Activated naive CD8-positive, alpha-beta T cell treated with anti-CD3 and anti-CD28 coated beads for 36 hours (primary cell): ENCODE measurements around the gene UBL5. TPM values are rescaled to one million over a fixed set of nuclear protein-coding genes. Genes with fewer than 3 reads are reported as not detected.
A peak's percentile ranks its signal among the peaks of the same experiment; 100 is the strongest.
"Not testable (repeated sequence)": the region's sequence is repeated elsewhere in the genome, so short reads cannot be mapped to it uniquely, and the experiment has no call there.

ENCODE experiments used
- DNase-seq: peaks from one replicate; pipeline ENCODE4 v3.0.0; 2021
- H3K27ac Mint-ChIP-seq: one replicate; pipeline ENCODE4 v1.8.0; 2022; ENCODE audit warnings: mild to moderate bottlenecking, moderate library complexity, mixed read lengths
- H3K27me3 Mint-ChIP-seq: one replicate; pipeline ENCODE4 v1.8.0; 2022; ENCODE audit warnings: mild to moderate bottlenecking, mixed read lengths
- H3K36me3 Mint-ChIP-seq: one replicate; pipeline ENCODE4 v1.8.0; 2021; ENCODE audit warnings: mild to moderate bottlenecking, mixed read lengths
- H3K4me1 Mint-ChIP-seq: one replicate; pipeline ENCODE4 v1.8.0; 2021; ENCODE audit warnings: mixed read lengths
- H3K4me3 Mint-ChIP-seq: one replicate; pipeline ENCODE4 v1.8.0; 2022; ENCODE audit warnings: mild to moderate bottlenecking, moderate library complexity, mixed read lengths
- H3K9me3 Mint-ChIP-seq: one replicate; pipeline ENCODE4 v1.8.0; 2022; ENCODE audit warnings: mixed read lengths
- total RNA-seq, 2 experiments: library from RNA; stranded (reverse); gene quantifications; one replicate each; pipeline ENCODE4 v1.2.3, GENCODE V29; 2021

UBL5 gene
- total RNA-seq, 2 experiments from 2014 or later = 344 to 347 TPM

DNA sequence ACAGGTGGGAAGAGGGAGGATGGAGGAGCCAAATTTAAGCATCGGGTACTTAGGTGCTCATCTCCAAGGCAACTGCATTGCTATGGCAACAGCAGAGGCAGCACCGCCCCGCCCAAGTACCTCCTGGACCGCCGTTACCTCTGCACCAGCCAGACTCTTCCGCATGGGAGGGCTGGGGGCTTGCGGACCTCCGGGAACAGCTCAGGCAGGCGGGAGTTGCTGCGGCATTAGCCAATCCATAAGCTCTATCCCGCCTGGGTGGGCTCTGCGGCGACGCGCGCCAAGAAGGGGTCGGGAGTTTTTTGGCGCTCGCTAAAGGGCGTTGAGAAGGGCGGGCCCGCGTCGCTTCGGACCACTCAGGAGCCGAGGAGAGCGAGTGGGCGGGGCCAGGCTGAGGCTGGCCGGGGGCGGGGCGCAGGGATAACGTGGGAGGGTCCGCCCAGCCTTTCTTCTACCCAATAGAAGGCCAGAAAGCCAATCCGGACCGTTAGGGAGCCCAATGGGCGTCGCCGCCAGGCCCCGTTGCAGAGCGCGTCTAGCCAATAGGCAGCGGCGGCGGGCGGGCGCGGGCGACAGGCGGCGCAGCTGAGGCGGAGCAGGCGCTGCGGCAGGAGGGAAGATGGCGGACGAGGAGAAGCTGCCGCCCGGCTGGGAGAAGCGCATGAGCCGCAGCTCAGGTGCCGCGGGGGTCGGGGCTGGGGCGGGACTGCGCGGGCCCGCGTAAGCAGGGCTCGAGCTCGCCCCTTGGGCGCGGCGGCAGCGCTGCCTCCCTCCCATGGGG is 7.2 kb downstream of the UBL5 start, which contains the start of gene PIN1:
PIN1 (plus strand) TSS at position 593 of the 781 bp plus-strand sequence; CDS start at position 620, 27 bp downstream.
- no peaks in the 10 kb centered on the region for H3K27me3 Mint-ChIP-seq

DNA sequence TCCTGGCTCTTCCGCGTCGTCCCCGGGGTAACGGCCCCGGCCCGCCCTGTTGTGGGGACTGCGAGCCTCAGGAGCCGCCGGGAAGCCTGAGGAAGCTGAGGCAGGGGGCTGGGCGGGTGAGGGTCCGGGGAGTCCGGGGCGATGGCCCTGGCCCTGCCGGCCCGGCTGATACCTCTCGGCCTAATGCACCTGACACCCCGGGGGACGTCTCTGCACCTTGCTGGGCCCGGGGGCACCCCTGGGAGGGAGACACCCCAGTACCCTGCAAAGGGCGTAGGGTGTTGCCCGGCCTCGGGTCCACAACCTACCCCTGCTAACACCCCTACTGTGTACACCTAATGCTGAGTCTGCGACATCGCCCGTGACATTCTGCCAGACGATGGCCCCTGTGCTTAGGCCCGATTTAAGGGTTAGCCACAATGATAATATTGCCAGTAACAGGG is 7.8 kb downstream of the UBL5 start:
- no peaks in the 10 kb centered on the region for H3K9me3 Mint-ChIP-seq
- DNase-seq = no peak
- no peaks in the 10 kb centered on the region for H3K27me3 Mint-ChIP-seq
- H3K36me3 Mint-ChIP-seq = peaks cover 14% of the 10 kb centered on the region
- H3K4me3 Mint-ChIP-seq = peak overlapping the region; percentile 91
- no peak overlapping the region for H3K27ac Mint-ChIP-seq
- H3K4me1 Mint-ChIP-seq = peaks cover 21% of the 10 kb centered on the region

More for the DNA sequence above, 7.2 kb downstream of the UBL5 start, which contains the start of gene PIN1:
- H3K9me3 Mint-ChIP-seq = no peaks in the 10 kb centered on the region
- peaks cover 11% of the 10 kb centered on the region for H3K36me3 Mint-ChIP-seq
- peak; percentile 99 for DNase-seq
- H3K27ac Mint-ChIP-seq = peak within 1 kb of the TSS; percentile 83
- peak within 1 kb of the TSS; percentile 91 for H3K4me3 Mint-ChIP-seq
- H3K4me1 Mint-ChIP-seq = peaks cover 20% of the 10 kb centered on the region

DNA sequence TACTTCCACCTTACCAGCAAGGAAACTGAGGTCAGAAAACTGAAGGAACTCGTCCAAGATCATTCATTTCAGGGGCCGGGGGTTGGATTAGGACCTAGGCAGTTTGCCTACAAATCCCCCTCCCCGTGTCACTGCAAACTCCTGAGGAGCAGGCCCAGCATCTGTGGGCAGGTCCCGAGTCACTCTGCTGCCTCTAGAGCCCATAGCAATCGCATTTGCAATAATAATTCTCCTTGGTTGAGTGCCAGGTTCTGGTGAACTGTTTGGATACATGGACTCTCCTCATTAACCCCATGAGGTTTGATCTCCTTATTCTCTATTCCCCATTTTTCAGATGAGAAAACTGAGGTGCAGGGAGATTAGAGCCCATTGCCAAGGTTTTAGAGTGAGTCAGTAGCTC is 8.3 kb downstream of the UBL5 start:
- peaks cover 15% of the 10 kb centered on the region for H3K36me3 Mint-ChIP-seq
- H3K4me1 Mint-ChIP-seq = peaks cover 21% of the 10 kb centered on the region
- peak overlapping the region; percentile 76 for H3K27ac Mint-ChIP-seq
- DNase-seq = no peak
- H3K4me3 Mint-ChIP-seq = peak overlapping the region; percentile 91
- no peaks in the 10 kb centered on the region for H3K27me3 Mint-ChIP-seq
- H3K9me3 Mint-ChIP-seq = no peaks in the 10 kb centered on the region

DNA sequence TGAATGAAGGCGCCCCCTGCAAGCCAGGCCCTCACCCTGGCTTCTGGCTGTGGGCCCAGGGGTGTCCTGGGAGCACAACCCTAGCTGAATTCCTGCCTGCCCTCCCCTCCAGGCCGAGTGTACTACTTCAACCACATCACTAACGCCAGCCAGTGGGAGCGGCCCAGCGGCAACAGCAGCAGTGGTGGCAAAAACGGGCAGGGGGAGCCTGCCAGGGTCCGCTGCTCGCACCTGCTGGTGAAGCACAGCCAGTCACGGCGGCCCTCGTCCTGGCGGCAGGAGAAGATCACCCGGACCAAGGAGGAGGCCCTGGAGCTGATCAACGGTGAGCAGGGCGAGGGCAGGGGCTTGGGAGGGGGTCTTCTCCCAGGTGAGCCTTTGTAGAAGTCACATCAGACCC is 10.6 kb downstream of the UBL5 start:
- Mint-ChIP-seq H3K27me3 (no peaks in the 10 kb centered on the region), H3K4me3 (no peak overlapping the region), H3K9me3 (no peaks in the 10 kb centered on the region), H3K36me3 (peaks cover 33% of the 10 kb centered on the region), H3K27ac (no peak overlapping the region), H3K4me1 (peaks cover 21% of the 10 kb centered on the region)
- DNase-seq = no peak

DNA sequence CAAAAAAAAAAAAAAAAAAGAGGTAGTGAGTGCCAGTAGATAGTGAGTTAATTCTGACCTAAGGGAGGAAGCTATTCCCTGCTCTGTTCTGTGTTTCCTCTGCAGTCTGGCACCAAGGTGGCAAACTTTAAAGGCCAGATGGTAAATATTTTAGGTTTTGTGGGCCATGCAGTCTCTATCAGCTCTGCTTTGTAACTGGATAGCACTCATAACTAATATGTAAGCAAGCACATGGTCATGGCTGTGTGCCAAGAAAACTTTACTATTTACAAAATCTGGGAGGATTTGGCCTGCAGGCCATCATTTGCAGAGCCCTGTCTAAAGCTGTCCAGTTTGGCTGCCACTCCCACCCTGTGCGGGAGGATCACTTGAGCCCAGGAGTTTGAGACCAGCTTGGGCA is 11.7 kb downstream of the UBL5 start:
- Mint-ChIP-seq H3K27me3 (no peaks in the 10 kb centered on the region), H3K36me3 (peaks cover 42% of the 10 kb centered on the region), H3K4me3 (no peak overlapping the region), H3K4me1 (peaks cover 20% of the 10 kb centered on the region), H3K27ac (no peak overlapping the region), H3K9me3 (no peaks in the 10 kb centered on the region)
- no peak for DNase-seq

DNA sequence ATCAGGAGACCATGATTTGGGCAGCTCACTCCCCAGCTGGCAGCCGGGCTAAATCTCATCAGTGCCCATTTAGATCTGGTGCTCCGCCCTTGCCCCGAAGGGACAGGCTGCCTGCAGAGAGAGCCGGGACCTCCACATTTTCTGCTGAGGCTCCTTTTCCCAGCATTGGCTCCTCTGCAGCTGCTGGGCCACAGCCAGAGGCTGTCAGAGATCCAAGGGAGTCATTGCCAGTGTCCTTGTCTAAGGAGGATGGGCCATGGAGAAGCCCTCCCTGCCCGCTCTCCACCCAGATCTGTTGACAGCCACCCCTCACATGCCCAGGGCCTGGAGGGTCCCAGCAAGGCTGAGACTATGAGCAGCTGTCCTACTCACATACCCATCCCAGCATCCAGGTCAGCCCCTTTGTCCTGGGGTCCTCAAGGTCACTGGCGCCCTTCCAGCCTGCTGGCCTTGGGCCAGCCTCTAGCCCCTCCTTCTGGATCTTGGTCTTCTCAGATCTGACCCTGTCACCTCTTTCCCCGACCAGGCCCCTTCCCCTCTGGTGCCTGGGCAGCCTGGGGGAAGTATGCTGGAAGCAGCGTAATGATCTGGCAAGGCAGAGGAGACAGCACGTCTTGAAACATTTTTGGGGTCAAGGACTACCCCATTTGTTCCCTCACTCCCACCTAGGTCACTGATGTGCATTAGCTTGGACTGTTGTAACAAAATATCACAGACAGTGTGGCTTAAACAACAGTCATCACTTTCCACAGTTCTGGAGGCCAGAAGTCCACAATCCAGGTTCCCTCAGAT is 15.3 kb downstream of the UBL5 start:
- peaks cover 16% of the 10 kb centered on the region for H3K4me1 Mint-ChIP-seq
- H3K27ac Mint-ChIP-seq = no peak overlapping the region
- H3K36me3 Mint-ChIP-seq = peaks cover 45% of the 10 kb centered on the region
- no peaks in the 10 kb centered on the region for H3K27me3 Mint-ChIP-seq
- DNase-seq = no peak
- no peak overlapping the region for H3K4me3 Mint-ChIP-seq
- H3K9me3 Mint-ChIP-seq = no peaks in the 10 kb centered on the region

DNA sequence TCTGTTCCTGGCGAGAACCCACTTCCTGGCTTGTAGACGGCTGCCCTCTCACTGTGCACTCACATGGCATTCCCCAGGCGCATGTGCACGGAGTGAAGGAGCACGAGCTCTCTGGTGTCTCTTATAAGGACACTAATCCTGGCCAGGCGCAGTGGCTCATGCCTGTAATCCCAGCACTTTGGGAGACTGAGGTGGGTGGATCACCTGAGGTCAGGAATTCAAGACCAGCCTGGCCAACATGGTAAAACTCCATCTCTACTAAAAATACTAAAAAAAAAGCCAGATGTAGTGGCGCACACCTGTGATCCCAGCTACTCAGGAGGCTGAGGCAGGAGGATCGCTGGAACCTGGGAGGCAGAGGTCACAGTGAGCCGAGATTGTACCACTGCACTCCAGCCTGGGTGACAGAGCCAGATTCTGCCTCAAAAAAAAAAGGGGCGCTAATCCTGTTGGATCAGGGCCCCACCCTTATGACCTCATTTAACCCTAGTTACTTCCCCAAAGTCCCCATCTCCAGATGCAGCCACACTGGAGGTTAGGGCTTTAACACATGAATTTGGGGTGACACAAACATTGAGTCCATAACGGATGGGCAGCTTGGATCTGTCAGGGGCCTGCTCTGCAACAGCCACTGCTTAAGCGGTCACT is 16.0 kb downstream of the UBL5 start:
- not testable (repeated sequence) for H3K27ac Mint-ChIP-seq, H3K9me3 Mint-ChIP-seq, H3K27me3 Mint-ChIP-seq, H3K4me3 Mint-ChIP-seq, DNase-seq
- H3K36me3 Mint-ChIP-seq = peaks cover 45% of the 10 kb centered on the region
- peaks cover 15% of the 10 kb centered on the region for H3K4me1 Mint-ChIP-seq

DNA sequence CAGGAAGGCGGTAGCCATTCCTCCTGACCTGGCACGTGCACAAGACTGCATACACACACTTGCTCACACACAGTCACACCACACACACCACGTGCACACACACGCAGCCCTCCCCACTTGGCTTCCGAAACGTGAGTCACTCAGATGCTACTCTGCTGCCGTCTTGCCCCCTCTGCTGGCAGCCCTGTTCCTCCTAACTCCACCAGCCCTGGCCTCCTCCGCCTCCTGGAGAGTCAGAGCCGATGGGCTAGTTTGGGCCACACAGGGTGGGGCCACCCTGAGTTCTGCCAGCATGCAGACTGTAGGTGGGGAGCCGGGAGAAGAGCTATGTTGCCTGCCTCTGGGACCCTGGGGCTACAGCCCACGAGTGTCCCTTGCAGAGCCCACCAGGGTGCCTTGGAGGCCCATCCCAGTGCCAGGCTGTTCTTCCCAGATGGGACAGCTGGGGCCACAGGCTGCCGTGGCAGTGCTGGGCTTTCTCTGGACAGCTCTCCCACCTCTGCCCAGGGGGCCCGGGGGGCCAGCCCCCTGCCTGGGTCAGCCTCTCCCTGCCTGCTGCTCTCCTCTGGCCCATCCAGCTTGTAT is 19.5 kb downstream of the UBL5 start:
- Mint-ChIP-seq H3K36me3 (peaks cover 28% of the 10 kb centered on the region), H3K27ac (no peak overlapping the region), H3K9me3 (no peaks in the 10 kb centered on the region), H3K4me3 (no peak overlapping the region), H3K4me1 (peaks cover 12% of the 10 kb centered on the region), H3K27me3 (no peaks in the 10 kb centered on the region)
- peak; percentile 55 for DNase-seq

DNA sequence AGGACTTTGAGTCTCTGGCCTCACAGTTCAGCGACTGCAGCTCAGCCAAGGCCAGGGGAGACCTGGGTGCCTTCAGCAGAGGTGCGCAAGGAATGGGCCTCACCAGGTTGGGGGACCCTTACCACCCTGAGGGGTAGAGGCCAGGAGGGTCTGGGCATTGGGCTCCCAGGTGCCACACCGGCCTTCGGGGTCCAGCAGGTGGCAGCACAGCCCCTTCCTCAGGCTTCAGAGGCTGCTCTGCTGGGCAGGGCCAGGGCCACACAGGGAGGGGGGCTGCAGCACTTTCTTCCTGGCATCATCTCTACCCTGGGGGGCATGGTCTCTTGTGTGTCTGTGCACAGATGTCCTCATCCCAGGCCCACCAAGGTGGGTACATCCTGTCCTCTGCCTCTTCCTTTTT is 20.3 kb downstream of the UBL5 start:
- Mint-ChIP-seq H3K27ac (no peak overlapping the region), H3K4me1 (peaks cover 13% of the 10 kb centered on the region), H3K9me3 (no peaks in the 10 kb centered on the region), H3K36me3 (peaks cover 20% of the 10 kb centered on the region), H3K4me3 (no peak overlapping the region), H3K27me3 (no peaks in the 10 kb centered on the region)
- DNase-seq = no peak

DNA sequence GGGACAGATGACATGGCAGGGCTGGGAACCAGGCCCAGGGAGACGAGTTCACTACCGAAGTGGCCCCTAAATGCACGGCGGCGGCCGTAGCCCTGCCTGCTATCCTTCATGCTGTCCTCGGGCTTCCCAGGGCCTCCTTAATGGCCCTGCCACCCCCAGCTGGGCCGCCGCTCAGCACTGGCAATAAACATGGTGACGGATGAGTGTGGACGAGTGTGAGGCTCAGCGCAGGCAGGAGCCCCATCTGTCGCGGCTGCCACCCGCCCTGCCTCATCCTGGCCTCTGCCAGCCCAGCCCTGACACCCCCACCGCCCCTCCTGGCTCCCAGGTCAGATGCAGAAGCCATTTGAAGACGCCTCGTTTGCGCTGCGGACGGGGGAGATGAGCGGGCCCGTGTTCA is 21.0 kb downstream of the UBL5 start:
- no peak for DNase-seq
- H3K4me3 Mint-ChIP-seq = no peak overlapping the region
- H3K36me3 Mint-ChIP-seq = peaks cover 14% of the 10 kb centered on the region
- no peak overlapping the region for H3K27ac Mint-ChIP-seq
- peaks cover 15% of the 10 kb centered on the region for H3K4me1 Mint-ChIP-seq
- H3K9me3 Mint-ChIP-seq = no peaks in the 10 kb centered on the region
- no peaks in the 10 kb centered on the region for H3K27me3 Mint-ChIP-seq

DNA sequence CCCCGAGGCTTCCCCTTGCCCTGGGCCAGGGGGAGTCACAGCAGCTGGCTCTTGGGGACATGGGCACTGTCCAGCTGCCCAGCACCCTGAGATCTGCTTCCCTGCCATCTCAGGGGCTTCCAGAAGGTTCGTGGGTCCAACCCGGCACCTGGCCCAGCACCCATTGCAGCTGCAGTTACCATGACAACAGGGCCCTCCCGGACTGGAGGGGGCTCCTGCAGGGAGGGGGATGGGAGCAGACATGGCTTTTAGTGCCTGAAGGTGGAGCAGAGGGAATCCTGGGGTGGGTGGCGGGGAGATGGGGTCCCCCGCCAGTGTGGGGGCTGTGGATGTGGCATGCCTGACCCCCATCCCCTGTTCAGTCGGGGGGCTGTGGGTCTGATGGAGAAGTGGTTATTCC is 22.1 kb downstream of the UBL5 start:
- Mint-ChIP-seq H3K27ac (no peak overlapping the region), H3K4me3 (no peak overlapping the region), H3K36me3 (peaks cover 9% of the 10 kb centered on the region), H3K9me3 (no peaks in the 10 kb centered on the region), H3K27me3 (no peaks in the 10 kb centered on the region), H3K4me1 (peaks cover 17% of the 10 kb centered on the region)
- DNase-seq = no peak

DNA sequence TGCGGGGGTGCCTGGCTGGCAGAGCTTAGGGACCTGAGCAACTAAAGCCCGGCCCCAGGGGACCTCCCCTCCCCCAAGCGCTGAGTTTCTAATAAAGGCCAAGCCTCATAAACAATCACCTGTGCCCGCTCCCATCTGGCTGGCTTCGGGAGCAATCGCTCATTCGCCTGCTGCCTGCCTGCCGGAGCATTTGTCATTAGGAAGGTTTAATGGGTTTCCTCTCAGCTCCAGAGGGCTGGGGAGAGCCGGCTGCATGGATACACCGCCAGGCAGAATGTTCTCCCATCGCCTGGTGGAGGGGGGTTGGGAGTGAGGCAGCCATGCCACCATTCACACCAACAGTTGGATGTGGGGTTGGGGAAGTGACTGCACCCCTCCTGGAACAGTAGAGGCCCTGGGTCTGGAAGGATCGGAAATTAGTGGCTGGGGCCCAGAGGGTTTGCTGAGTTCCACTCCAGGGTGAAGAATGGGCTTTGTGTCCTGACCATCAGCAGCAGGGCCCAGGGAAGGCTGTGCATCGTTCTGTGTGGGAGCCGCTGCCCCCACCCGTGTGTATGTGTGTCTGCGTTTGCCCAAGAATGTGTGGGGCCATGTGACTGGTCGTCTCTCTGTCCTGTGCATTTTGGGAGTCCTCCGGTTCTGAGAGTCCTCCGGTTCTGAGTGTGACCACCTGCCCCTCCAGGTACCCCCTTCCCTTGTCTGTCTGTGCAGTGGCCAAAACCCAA is 22.7 kb downstream of the UBL5 start:
- Mint-ChIP-seq H3K36me3 (peaks cover 3% of the 10 kb centered on the region), H3K27ac (no peak overlapping the region), H3K4me3 (no peak overlapping the region), H3K9me3 (no peaks in the 10 kb centered on the region), H3K4me1 (peaks cover 17% of the 10 kb centered on the region), H3K27me3 (no peaks in the 10 kb centered on the region)
- DNase-seq = no peak

DNA sequence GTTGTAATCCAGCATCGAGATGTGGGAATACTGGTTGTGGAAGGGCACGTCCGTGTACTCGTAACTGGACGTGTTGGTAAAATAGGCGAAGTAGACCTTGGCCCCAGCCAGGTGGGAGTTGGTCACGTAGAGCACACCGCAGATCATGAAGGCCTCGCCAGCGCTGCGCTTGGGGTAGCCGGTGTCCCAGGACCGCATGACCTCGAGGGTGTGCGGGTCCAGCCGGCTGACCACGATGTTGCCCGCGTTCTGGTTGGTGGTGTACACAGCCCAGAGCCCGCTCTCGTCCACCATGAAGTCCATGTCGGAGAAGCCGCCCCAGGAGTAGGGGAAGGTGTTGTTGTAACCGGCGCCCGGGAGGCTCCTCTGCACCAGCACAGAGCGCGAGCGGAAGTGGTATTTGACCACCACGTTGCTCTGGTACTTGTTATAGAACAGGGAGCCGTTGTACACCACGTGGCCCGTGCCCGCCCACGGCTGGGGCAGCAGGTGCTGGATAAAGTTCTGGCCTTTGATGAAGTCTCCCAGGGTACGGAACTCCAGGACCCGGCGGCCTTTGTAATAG is 26.6 kb downstream of the UBL5 start:
- Mint-ChIP-seq H3K27me3 (no peaks in the 10 kb centered on the region), H3K36me3 (peaks cover 9% of the 10 kb centered on the region), H3K4me3 (no peak overlapping the region), H3K9me3 (no peaks in the 10 kb centered on the region), H3K27ac (no peak overlapping the region), H3K4me1 (peaks cover 34% of the 10 kb centered on the region)
- DNase-seq = no peak

DNA sequence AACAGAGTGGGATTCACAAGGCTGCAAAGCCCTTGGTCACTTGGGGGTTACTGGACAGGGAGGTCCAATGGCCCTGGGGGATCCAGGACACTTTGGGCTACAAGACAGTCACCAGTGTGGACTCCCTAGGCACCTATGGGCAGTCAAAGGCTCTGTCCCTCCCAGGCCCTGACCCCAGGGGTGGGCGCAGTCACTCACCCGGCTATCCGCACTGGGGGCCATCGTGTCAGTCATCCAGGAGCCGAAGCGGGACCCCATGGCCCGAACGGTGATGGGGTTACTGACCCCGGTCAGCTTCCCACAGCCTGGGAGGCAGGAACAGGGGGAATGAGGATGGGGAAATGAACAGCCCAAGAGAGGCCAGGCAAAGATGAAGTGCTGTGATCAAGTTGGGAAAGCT is 28.9 kb downstream of the UBL5 start:
- Mint-ChIP-seq H3K27ac (peak overlapping the region; percentile 86), H3K4me1 (peaks cover 47% of the 10 kb centered on the region)

More for the DNA sequence above, 28.9 kb downstream of the UBL5 start:
- DNase-seq = no peak
- Mint-ChIP-seq H3K4me3 (peak overlapping the region; percentile 59), H3K27me3 (no peaks in the 10 kb centered on the region), H3K9me3 (no peaks in the 10 kb centered on the region), H3K36me3 (peaks cover 9% of the 10 kb centered on the region)
